Right ventricle myocardium inferior (tissue), 1 donor: ENCODE measurements around the gene PCYOX1L. TPM values are rescaled to one million over a fixed set of nuclear protein-coding genes. Genes with fewer than 3 reads are reported as not detected.

Source experiments
- ATAC-seq: fragments of 200-7000 bp; cut with Tn5 transposase; one replicate; pipeline ENCODE4 v1.9.1; 2020; ENCODE audit warnings: mild to moderate bottlenecking, moderate library complexity
- DNase-seq: peaks from one replicate; pipeline ENCODE4 v3.0.0; 2021; ENCODE audit errors: missing footprints
- intact Hi-C: fragments of 100-400 bp; cut with DNase I; formaldehyde crosslinking; loops from one replicate; pipeline ENCODE4 v1.11.0; 2022
- total RNA-seq: library from RNA; stranded (reverse); fragmentation: NEBNext Ultra II Directional; extraction: Animal tissue kit (Norgen Biotek cat#: 25700); gene quantifications from one replicate; pipeline ENCODE4 v1.2.1, GENCODE V29; 2021
- donor health status: DM: no; HTN: yes; CAD: no; lungs with severe emphysema.

Gene PCYOX1L
- total RNA-seq, 1 donor from 2014 or later: 2.7 TPM

- ATAC-seq: peak; percentile 25
- intact Hi-C loops: no loop called here
- DNase-seq: no peak
Measured at GRCh38 chr5:149412783-149413476, 55.1 kb downstream of the PCYOX1L start.

DNA sequence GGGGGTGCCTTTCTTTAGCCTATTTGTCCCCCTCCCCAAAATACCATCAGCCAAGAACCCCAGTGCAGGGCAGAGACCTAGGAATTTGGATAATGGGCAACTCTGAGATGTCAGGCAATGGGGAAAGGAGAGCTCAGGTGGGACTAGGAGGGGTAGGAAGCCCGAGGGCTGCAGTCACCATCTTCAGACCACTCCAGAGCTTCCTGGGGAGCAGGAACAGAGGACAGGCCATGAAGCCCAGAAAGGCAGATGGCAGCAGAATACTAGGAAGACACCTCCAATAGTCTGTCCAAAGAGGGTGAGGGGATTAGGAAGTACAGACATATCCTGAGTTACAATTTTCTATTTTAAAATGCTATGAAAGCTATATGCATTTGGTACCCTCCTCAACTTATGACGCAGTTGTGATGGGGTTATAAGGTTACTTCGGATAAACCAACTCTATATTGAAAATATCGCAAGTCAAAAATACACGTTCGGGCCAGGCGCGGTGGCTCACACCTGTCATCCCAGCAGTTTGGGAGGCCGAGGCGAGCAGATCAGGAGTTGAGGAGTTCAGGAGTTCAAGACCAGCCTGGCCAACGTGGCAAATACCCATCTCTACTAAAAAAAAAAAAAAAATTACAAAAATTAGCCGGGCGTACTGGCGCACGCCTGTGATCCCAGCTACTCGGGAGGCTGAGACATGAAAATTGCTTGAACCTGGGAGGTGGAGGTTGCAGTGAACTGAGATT, 55.8 kb downstream of the PCYOX1L start:
- ATAC-seq (no peak), DNase-seq (no peak)
- intact Hi-C loops: no loop called here

DNA sequence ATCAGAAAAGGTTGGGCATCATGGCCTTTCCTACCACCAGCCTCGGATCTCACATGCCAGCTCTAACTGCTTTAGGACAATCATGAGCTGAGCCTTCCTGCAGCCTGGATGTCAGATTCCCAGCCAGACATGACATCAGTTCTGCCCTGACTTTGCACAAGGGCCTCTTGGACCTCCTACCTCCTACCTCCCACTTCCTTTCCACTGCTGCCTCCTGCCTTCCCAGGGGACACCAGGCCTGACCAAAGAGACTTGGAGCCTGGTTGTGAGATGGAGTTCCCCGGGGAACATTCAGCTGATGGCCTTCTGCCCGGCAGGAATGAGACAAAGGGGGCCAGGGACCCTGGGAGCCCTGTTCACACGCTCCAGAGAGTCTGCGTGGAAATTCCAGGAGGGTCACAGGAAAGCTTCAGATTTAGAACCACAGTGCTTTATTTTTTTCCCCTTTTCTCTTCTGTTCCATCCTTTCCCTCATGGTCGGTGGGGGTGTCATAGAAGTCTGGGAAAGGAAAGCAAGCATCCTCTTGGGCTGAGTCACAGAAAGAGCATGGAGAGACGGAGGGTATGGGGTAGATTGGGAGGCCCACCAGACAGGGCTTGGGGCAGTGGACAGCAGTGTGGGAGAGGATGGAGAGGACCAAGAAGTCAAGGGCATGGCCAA, 56.7 kb downstream of the PCYOX1L start:
- intact Hi-C loops: no loop called here
- DNase-seq (peak; percentile 80), ATAC-seq (peak; percentile 55)

DNA sequence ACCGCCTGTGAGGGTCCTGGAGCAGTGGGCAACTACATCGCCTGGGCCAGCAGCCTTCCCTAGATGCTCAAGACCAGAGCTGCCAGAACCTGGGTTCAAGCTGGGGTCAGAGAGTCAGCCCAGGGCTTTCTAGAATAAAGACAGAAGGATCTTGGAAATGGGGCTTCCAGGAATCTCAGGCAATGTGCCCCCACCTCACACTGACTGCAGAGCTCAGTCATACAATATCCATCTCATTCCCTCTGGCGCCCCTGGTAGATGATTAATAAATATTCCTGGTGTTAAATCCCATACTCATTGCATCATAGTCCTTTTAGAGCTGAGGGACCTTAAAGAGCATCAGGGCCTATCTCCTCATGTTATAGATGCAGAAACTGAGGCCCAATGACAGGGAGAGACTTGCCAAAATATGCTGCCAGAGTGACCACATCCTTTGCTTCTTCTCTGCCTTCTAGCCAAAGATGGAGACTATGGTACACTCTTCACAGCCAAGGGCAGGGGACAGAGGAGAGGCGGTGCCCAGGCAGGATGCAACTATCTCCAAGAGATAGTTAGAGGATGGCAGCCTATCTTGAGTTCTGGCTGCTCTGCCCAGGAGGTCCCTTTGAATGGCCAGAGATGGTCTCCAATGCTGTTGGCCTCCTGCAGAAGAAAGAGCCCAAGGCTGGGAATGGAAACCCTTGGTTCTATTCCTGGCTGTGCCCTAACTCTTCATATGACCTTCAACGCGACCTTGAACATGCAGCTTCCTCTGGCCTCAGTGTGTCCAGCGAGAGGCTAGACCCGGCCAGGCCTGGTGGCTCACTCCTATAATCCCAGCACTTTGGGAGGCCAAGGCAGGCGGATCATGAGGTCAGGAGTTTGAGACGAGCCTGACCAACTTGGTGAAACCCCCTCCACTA, 57.5 kb downstream of the PCYOX1L start:
- intact Hi-C loops: no loop called here
- DNase-seq (no peak), ATAC-seq (no peak)

- DNase-seq: no peak
- no peak for ATAC-seq
- intact Hi-C loops: no loop called here
Measured at GRCh38 chr5:149416987-149417710, 59.3 kb downstream of the PCYOX1L start.

DNA sequence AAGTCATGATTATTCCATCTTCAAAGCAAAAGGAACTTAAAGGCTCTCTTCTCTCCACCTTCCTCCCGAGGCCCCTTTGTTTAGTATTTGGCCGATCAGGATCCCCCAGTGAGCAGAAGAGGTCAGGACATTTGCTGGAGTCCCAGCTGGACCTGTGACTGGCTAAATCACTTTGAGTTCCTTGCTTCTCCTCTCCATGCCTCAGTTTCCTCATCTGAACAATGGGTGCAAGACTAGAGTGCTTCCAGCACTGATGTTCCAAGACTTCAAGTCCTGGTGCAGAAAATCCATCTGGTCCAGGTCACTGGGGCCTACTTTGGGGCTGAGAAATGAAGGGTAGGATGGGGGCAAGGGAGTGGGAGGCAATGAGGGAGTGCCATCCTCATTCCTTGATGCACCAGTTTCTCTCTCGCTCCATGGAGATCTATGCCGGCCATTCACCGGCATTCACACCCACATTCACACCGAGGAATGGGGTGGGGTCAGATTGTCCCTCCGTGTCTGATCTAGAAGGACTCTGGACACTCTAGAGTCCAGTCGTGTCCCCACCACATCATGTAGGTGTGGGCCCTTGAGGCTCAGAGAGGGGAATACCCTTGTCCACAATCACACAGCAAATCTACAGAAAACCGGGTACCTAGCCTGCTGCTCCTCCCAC, 60.0 kb downstream of the PCYOX1L start:
- intact Hi-C loops: no loop called here
- ATAC-seq (no peak), DNase-seq (no peak)

DNA sequence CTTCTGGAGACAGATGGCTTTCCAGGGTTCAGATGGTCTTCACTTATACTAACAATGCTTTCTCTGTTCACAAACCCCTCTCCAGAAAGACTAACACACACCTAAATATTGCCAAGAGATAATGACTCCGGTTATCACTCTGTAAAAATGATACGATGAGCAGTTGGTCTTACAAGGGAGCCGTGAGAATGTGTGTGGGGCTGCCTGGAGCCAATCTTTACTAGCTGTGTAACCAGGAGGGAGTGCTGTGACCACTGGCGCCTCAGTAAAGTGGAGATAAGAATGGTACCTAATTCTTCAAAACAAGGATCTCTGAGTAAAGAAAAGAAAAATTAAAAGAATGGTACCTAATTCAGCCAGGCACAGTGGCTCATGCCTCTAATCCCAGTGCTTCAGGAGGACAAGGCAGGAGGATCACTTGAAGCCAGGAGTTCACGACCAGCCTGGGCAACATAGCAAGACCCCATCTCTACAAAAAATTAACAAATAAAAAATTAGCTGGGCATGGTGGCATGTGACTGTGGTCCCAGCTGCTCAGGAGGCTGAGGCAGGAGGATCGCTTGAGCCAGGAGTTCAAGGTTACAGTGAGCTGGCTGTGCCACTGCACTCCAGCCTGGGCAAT, 61.2 kb downstream of the PCYOX1L start:
- ATAC-seq (no peak), DNase-seq (no peak)
- intact Hi-C loops: no loop called here

Other genes with a start within 250 kb of the PCYOX1L start
- 134 TPM for gene ABLIM3, start 216.6 kb upstream of the PCYOX1L start, total RNA-seq
- 46.9 TPM for gene AFAP1L1, start 86.2 kb upstream of the PCYOX1L start, total RNA-seq
- 11.6 TPM for gene GRPEL2, start 12.5 kb upstream of the PCYOX1L start, total RNA-seq
- gene IL17B, start 21.2 kb downstream of the PCYOX1L start, total RNA-seq: not detected
- 202 TPM for gene CSNK1A1, start 193.4 kb downstream of the PCYOX1L start, total RNA-seq
- gene ARHGEF37, start 223.5 kb downstream of the PCYOX1L start, total RNA-seq: 32.2 TPM